Loucy (cell line): ENCODE measurements around the gene C3orf33.

ENCODE experiments used
- EZH2phosphoT487 ChIP-seq: fragments of 200-600 bp; IDR thresholded peaks from 2 replicates; pipeline ENCODE4 v1.6.1; 2018; ENCODE audit warnings: antibody characterized with exemption, mild to moderate bottlenecking, moderate library complexity, borderline replicate concordance
- TF ChIP-seq, protein P1 (sequence below): fragments of 200-600 bp; sonication (generic); conservative IDR thresholded peaks from 2 replicates; pipeline ENCODE4 v1.5.1; 2014; ENCODE audit warnings: mild to moderate bottlenecking, antibody characterized with exemption, low read length

DNA sequence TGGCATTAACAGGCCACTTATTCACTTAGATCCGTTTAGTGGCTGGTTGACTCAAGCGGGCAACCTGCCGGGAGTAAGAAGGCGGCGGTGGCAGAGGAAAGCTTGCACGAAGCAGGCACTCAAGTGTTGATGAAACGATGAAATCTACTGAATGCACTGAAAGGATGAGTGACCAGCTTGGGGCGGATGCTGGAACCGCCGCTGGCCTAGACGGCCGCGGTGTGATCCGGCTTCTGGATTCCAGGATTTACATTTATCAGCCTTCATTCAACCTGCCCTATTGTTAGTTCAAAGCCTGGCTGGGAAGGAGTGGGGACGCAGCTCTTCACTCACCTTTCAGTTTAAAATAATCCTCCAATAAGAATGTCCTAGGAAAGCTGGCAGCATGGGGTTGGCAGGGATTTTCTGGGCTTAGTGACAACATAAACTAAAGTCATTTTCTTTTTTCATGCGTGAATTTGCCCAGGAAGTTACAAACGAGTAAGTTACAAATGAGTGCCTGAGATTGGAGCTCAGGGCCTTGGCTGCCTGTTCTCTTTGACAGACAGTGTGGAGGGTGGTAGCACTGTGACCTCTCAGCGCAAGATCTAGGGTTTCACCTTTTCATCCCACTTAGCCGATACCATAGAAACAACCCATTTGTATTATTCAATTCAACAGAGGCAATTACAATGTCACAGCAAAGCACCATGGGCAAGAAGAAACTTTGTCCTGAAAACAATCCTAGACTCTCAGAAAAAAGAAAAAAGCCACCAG is 60.1 kb downstream of the C3orf33 start:
- TF ChIP-seq, protein P1, sequence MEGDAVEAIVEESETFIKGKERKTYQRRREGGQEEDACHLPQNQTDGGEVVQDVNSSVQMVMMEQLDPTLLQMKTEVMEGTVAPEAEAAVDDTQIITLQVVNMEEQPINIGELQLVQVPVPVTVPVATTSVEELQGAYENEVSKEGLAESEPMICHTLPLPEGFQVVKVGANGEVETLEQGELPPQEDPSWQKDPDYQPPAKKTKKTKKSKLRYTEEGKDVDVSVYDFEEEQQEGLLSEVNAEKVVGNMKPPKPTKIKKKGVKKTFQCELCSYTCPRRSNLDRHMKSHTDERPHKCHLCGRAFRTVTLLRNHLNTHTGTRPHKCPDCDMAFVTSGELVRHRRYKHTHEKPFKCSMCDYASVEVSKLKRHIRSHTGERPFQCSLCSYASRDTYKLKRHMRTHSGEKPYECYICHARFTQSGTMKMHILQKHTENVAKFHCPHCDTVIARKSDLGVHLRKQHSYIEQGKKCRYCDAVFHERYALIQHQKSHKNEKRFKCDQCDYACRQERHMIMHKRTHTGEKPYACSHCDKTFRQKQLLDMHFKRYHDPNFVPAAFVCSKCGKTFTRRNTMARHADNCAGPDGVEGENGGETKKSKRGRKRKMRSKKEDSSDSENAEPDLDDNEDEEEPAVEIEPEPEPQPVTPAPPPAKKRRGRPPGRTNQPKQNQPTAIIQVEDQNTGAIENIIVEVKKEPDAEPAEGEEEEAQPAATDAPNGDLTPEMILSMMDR, result no peak
- TF ChIP-seq EZH2phosphoT487, result no peak
